HG03039 (cell line): Measurements from ENCODE around the gene ITGB1BP1.
"Not testable (repeated sequence)": the region's sequence is repeated elsewhere in the genome, so short reads cannot be mapped to it uniquely, and the experiment has no call there.

Experiments used
- ATAC-seq: cut with Tn5 transposase; IDR thresholded peaks from one replicate; pipeline ENCODE4 v1.9.1; 2021; ENCODE audit warnings: mild to moderate bottlenecking, moderate library complexity; ENCODE audit not compliant: unreplicated experiment

ITGB1BP1 gene

GRCh38 chr2:9401646-9402371 is 21.5 kb downstream of the ITGB1BP1 start:
- no peak for ATAC-seq

GRCh38 chr2:9401059-9401547 is 22.2 kb downstream of the ITGB1BP1 start:
- ATAC-seq = no peak

- ATAC-seq = no peak
These were observed 22.9 kb downstream of the ITGB1BP1 start for GRCh38 chr2:9400268-9401058.

- no peak for ATAC-seq
These were observed 24.2 kb downstream of the ITGB1BP1 start for GRCh38 chr2:9398881-9399780.

- not testable (repeated sequence) for ATAC-seq
These were observed 25.1 kb downstream of the ITGB1BP1 start for GRCh38 chr2:9398251-9398650.

- ATAC-seq = no peak
These were observed 26.1 kb downstream of the ITGB1BP1 start for GRCh38 chr2:9397201-9397600.

- ATAC-seq = no peak
These were observed 28.5 kb downstream of the ITGB1BP1 start for GRCh38 chr2:9394816-9395215.

GRCh38 chr2:9392898-9393765 is 30.2 kb downstream of the ITGB1BP1 start:
- no peak for ATAC-seq

GRCh38 chr2:9391961-9392720 is 31.2 kb downstream of the ITGB1BP1 start:
- ATAC-seq = no peak

GRCh38 chr2:9390991-9391390 is 32.3 kb downstream of the ITGB1BP1 start:
- no peak for ATAC-seq

GRCh38 chr2:9390151-9390850 is 33.0 kb downstream of the ITGB1BP1 start:
- no peak for ATAC-seq

GRCh38 chr2:9388950-9389911 is 34.1 kb downstream of the ITGB1BP1 start:
- ATAC-seq = no peak

GRCh38 chr2:9388199-9388681 is 35.1 kb downstream of the ITGB1BP1 start:
- ATAC-seq = no peak

- no peak for ATAC-seq
These were observed 37.5 kb downstream of the ITGB1BP1 start for GRCh38 chr2:9385841-9386240.

- no peak for ATAC-seq
These were observed 38.8 kb downstream of the ITGB1BP1 start for GRCh38 chr2:9384521-9384920.

GRCh38 chr2:9382604-9383235 is 40.6 kb downstream of the ITGB1BP1 start:
- no peak for ATAC-seq
